ENCODE results near the gene SIPA1L3. TPM values are rescaled to one million over a fixed set of nuclear protein-coding genes. Genes with fewer than 3 reads are reported as not detected.

The SIPA1L3 gene
- total RNA-seq, 1 donor from 2014 or later: 16.5 TPM

DNA sequence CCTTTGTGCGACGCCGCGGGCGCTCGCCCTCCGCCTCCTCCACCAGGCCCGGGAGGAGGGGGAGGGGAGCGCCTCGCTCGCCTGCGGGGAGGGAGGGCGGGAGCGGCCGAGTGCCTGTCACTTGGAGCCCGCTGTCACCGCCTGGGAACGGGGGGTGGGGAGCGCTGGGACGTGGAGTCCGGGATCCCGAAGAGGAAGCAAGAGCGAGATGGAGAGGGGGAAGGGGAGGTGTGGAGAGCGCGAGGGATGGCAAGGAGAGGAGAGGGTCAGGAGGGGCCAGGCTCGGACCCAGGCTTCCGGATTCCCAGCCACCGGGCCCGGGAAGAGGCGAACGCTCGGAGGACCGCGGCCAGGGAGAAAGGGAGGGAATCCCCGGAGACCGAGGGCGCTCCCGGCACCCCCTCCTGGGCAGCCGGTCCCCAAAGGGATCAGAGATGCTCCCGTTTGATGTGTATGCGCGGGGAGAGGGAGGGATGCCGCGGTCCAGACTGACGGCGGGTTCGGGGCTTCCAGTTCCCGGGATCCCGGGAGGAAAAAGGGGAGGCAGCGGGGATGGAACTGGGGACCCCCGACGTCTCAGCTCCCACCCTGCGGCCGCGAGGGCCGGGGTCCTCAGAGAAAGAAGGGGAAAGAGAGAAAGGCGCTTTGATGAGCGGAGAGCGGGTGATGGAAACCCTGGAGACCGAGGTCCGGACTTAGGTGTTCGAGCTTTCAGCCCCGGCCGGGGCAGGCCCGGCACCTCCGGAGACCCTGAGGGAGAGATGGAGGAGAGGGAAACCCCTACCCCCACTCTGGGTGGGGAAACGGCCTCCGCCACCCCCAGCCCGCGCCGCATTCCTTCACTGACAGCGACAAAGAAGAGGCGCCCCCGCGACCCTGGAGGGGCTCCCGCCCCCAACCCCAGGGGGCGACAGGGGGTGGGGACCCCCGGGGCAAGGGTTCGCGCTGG, 321.8 kb downstream of the SIPA1L3 start:
- intact Hi-C loops (cut with micrococcal nuclease): loop anchor here (1.0 kb wide), 4 partner anchors 36 to 321 kb away; partner anchors contain the start of genes CATSPERG, SIPA1L3 and SPINT2

DNA sequence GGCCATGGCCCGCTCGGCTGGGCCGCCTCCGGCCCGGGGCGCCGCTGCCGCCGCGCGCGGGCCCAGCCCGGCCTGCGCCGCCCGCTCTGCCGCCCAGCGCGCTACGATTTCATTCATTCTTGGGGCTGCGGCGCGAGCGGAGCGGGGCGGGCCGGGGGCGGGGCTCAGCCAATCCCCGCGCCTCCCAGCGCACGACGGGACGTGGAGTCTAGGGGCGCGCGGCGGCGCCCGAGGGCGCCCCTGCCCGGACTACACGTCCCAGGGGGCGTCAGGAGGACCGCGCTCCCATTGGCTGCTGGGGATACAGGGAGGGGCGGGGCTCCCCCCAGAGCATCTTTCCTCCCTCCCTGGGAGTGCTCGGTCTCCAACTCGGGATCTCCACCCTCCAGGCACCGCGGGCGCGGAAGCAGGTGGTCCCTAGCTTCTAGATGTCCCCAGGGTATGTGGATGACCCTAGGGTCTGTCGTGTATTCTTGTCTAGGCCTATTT, 322.6 kb downstream of the SIPA1L3 start:
- intact Hi-C loops (cut with micrococcal nuclease): loop anchor here (1.0 kb wide), 5 partner anchors 35 to 322 kb away; partner anchors contain the start of genes CATSPERG, PSMD8, SIPA1L3 and SPINT2

DNA sequence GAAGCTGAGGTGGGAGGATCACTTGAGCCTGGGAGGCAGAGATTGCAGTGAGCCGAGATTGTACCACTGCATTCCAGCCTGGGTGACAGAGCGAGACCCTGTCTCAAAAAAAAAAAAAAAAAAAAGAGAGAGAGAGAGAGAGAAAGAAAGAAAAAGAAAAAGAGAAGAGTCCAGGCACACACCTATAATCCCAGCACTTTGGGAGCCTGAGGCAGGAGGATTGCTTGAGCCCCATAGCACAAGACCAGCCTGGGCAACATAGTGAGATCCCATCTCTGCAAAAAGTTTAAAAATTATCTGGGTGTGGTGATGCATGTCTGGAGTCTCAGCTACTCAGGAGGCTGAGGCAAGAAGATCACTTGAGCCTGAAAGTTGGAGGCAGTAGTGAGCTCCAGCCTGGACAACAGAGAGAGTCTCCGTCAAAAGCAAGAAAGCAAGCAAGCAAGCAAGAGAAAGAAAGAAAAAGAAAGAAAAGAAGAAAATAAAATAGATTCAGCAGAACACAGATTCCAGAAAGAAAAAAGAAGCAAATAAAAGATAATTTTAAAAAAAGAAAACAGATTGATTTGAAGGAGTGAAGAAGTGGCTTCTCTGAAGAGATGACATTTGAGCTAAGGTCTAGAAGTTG, 323.6 kb downstream of the SIPA1L3 start:
- intact Hi-C loops (cut with micrococcal nuclease): loop anchor here (1.0 kb wide), 1 partner anchor 144 kb away; the partner anchor contains the start of gene PSMD8

DNA sequence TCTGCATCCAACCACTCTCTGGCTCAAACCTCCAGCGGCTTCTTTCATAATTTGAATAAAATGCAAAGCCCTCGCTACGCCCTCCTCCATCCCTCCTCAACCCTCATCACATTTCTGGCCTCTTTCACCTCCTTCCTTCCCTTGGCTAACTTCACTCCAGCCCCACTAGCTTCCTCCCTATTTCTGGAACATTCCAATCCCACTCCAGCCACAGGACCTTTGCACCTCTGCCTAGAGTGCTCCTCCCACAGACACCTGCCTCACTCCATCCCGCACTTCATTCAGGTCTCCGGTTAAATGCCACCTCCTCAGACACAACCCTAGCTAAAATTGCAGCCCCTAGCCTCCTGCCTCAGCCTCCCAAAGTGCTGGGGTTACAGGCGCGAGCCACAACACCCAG, 324.9 kb downstream of the SIPA1L3 start:
- intact Hi-C loops (cut with micrococcal nuclease): no loop called here

DNA sequence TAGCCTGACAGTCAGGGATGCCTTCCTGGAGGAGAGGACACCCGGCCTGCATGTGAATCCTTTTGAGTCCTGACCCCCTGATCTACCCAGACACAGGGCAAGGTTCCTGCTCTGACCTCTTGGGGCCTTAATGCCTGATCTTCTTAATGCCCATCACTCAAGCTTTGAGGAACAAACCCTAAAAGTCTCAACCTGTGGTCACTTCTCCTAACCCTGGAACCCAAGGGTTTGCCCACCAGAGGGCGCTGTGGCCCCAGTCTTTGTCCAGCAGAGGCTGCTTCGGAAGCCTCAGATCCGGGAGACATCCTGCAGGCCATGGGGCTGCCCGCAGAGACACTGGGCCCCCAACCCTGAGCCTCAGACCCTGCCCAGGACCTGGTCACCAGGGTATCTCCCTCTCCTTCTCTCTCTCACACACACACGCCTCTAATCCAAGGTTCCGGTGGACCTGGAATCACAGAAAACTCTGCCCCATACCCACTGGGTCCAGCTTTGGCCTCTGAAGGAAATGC, 326.8 kb downstream of the SIPA1L3 start:
- intact Hi-C loops (cut with micrococcal nuclease): loop anchor here (1.0 kb wide), 3 partner anchors 10 to 331 kb away; partner anchors contain the start of gene CATSPERG

DNA sequence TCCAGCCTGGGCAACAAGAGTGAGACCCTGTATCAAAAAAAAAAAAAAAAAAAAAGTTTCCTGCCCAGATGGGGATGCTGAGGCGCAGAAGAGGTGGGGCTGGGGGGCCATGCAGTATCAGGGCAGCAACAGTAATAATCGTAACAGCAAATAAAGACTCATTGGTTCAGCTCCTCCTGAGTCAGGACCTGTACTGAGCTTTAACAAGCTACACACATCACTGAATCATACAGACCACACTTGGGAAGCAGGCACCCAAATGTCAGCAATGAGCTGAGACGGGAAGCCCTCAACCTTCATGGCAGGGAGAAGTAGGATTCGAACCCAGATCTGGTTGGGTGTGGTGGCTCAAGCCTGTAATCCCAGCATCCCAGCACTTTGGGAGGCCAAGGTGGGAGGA, 327.6 kb downstream of the SIPA1L3 start:
- intact Hi-C loops (cut with micrococcal nuclease): loop anchor here (1.0 kb wide), 1 partner anchor 101 kb away; the partner anchor contains the start of gene CATSPERG

DNA sequence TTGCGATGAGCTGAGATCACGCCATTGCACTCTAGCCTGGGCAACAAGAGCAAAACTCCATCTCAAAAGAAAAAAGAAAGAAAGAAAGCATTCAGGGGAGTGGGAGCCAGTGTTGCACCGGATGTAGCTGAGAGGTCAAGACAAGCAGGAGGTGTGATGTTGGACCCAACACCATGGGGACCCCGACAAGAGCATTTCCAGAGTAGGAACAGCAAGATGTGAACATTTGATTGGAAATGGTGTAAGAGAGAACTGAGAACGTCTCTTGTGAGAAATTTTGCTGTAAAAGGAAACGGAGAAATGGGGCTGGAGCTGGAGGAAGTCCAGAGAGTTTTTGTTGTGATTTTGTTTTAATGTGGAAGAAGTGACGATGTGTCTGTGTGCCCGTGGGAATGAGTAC, 332.8 kb downstream of the SIPA1L3 start:
- intact Hi-C loops (cut with micrococcal nuclease): no loop called here

DNA sequence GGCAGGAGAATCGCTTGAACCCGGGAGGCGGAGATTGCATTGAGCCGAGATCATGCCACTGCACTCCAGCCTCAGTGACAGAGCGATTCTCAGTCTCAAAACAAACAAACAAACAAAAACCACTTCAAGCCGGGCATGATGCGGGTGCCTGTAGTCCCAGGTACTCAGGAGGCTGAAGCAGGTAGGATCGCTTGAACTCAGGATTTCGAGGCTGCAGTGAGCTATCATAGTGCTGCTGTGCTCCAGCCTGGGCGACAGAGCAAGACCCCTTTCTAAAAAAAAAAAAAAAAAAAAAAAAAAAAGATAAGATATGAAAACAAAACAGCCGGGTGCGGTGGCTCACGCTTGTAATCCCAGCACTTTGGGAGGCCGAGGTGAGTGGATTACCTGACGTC, 336.3 kb downstream of the SIPA1L3 start:
- intact Hi-C loops (cut with micrococcal nuclease): loop anchor here (1.0 kb wide), 1 partner anchor 10 kb away; no protein-coding TSS in a partner anchor

DNA sequence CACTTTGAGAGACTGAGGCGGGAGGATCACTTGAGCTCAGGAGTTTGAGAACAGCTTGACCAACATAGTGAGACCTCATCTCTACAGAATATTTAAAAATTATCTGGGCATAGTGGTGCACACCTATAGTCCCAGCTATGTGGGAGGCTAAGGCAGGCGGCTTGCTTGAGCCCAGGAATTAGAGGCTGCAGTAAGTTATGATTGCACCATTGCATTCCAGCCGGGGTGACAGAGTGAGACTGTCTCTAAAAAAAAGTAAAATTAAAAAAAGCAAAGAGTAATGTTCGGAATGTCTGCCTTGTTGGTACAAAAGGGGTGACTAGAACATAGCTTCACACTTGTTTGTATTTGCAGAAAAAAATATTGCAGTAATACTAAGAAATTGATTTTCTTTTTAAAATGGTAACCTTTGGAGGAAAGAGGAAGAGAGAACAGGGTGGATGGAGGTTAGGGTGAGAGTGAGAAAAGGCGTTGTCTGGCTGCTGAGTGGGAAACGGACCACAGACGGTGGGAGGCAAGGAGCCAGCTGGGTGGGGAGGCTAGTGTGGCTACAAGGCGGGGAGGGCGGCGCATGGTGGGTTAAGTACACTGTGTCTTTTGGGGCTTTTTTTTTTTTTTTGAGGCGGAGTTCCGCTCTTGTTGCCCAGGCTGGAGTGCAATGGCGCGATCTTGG, 339.0 kb downstream of the SIPA1L3 start:
- intact Hi-C loops (cut with micrococcal nuclease): loop anchor here (2.0 kb wide), 1 partner anchor 19 kb away; the partner anchor contains the start of gene SPINT2

DNA sequence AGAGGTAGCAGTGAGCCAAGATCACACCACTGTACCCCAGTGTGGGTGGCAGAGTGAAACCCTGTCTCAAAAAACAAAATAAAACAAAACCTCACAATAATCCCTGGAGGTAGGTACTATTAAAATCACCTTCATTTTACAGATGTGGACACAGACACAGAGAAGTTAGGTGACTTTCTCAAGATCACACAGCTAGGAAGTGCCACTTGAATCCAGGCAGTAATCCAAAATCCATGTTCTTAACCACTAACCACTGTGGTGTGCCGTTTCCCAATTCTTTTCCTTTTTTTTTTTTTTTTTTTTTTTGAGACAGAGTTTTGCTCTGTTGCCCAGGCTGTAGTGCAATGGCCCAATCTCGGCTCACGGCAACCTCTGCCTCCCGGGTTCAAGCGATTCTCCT, 340.1 kb downstream of the SIPA1L3 start:
- intact Hi-C loops (cut with micrococcal nuclease): no loop called here

DNA sequence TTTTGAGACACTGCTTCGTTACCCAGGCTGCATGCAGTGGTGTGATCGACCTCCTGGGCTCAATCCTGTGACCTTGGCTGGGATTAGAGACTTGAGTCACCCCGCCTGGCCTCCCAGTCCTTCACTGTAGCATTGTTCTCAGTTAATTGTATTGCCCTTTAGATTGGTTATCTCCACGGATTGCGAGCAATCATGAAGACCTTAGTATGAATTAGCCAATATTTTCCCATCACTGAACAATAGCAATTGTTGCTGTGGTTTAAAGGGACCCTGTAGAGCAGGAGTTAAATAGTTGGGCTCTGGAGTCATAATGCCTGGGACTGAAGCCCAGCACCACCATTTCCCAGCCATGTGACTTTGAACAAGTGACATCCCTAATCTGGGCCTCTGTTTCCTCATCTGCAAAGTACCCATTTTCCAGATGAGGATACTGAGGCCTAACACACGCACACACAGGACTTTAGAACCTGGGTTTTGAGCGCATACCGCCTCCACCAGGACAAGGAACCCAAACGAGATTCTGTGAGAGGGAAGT, 340.8 kb downstream of the SIPA1L3 start:
- intact Hi-C loops (cut with micrococcal nuclease): no loop called here

DNA sequence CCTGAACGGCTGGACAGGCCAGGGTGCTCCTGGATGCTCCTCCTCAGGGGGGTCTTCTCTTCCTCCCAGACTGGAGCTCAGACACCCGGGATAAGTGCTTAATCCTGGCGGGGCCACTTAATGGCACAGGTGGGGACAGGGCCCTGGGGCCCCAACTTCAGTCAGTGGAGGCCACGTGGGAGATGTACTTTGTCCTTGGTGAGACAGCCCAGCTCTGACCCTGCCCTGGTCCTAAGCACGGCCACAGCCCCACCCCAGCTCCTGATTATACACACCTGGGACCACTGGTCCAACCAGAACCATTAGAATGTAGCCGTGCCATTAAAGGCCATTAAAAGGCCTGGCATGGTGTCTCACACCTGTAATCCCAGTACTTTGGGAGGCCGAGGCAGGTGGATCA, 341.4 kb downstream of the SIPA1L3 start:
- intact Hi-C loops (cut with micrococcal nuclease): no loop called here

DNA sequence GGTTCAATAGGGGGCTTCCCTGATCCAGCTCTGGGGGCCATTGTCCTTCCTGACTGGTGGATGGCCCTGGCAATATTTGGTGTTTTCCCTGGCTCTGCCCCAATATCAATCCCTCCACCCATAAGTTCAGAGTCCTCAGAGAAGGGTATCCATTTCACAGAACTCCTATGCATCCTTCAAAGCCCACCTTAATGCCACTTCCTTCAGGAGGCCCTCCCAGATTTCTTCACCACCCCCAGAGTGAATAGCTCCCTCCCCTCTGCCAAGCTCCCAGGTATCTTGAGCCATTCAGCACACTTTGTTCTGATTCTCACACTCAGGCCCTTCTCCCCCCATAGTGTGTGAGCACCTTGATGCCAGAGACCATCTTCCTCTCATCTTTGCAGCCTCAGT, 343.4 kb downstream of the SIPA1L3 start:
- intact Hi-C loops (cut with micrococcal nuclease): no loop called here

DNA sequence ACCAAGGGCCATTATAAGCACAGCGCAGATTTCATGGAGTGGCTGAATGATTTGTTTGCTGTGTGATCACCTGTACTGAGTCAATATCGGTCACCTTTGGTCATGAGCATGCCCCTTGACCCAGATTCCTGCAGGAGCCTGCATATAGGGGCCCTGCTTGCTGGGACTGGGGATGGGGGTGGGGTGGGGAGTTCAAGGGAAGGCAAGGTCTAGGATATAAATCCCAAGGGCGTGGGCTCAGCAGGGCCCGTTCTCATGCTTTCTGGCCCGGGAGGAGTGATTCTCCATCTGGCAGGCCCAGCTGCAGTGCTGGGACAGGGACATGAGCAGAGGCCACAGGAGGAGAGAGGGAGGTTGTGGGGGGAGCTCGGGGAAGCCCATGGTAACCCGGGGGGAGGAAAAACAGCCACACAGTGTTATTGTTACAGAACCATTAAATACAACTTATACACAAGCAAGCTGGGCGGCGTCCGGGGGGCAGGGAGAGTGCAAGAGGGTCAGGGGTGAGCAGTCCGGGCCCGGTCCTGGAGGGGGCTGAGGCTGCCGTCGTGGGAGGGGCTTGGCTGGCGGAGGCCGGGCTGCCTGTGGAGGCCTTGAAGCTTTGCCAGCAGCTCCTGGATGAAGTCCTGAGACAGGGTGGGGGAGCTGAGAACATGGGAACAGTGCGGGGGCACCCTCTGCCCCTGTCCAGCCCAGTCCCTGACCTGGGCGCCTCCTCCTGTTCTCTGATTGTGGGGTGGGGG, 344.0 kb downstream of the SIPA1L3 start:
- intact Hi-C loops (cut with micrococcal nuclease): no loop called here

DNA sequence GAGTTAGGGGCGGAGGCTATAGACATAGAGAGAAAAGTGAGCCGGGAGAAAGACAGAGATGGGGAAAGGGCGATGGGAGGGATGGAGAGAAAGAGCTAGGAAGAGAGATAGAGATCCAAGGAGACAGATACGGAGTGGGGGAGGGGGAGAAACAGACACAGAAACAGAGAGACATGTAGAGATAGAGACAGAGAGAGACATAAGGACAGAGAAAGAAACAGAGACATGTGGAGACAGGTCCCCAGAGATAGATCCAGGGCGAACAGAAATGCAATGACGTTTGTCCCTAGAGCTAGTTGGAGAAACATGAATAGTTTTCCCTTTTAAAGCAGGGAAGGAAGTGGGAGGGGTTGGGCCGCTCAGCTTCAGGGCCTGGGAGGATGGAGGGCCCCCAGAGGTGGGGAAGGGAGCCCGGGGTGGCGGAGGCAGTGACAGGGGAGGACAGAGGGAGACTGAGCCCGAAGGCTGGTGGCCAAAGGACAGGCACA, 344.6 kb downstream of the SIPA1L3 start:
- intact Hi-C loops (cut with micrococcal nuclease): no loop called here

DNA sequence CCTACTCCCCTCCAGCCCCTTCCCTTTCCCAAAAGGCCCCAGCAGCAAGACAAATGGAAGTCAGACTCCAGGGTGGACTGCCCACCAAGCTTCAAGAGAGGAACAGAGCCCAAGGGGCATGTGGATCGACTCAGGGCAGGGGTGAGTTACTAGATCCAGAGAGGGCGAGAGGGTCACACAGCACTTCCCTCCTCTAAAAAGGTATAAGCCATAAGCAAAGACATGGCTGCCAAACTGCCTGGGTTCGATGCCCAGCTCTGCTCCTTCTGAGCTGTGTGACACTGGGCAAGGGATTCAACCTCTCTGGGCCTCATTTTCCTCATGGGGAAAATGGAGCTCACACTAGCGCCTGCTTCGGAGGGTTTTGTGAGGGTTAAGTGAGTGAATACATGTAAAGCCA, 345.4 kb downstream of the SIPA1L3 start:
- intact Hi-C loops (cut with micrococcal nuclease): no loop called here

DNA sequence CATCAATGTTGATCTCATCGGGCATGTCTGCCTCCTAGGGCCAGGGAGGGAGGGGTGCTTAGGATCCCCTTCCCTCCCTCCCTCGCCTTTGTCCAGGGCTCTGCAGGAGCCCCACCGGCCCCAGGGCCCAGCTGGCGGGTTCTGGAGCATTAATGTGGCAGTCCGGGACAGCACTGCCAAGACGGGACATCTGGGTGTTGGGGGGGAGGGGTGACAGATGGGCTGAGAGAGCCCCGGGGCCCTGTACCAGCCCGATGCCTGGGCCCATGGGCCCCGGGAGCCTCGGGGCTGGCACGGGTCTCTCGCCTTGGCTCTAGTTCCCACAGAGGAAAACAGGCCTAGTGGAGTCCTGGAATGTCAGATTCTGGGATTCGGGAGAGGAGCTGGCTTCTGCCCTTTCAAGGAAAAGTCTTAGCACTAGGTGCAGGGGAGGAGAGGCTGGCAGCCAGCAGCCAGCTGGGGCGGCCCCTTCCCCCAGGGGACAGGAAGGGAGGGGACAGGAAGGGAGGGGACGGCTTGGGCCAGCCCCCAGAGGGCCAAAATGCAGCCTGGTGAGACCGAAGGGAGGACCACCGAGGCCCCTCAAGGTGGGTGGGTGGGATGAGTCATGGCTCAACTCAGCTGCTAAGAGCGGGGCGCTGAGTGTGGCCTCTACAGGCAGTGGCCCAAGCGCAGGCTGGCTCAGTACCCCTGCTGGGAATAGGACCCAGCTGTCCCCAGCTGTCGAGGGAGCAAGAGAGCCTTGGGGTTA, 346.1 kb downstream of the SIPA1L3 start:
- intact Hi-C loops (cut with micrococcal nuclease): no loop called here

DNA sequence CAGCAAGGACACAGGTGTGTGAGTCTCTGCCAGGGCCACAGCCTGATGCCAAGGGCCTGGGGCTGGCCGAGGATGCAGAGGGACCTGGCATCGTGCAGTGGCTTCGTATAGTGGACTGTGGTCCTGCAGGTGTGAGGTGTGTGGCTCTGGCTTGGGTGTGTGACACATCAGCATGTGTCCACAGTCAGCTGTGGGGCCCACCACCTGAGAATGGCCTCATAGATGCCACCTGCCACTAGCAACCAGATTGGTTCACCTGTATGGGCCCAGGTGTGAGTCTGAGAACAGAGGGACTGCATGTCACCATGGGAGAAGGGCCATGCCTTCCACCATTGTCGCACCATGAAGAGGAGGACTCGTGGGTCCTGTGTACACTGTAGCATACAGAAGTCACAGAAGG, 346.8 kb downstream of the SIPA1L3 start:
- intact Hi-C loops (cut with micrococcal nuclease): no loop called here

DNA sequence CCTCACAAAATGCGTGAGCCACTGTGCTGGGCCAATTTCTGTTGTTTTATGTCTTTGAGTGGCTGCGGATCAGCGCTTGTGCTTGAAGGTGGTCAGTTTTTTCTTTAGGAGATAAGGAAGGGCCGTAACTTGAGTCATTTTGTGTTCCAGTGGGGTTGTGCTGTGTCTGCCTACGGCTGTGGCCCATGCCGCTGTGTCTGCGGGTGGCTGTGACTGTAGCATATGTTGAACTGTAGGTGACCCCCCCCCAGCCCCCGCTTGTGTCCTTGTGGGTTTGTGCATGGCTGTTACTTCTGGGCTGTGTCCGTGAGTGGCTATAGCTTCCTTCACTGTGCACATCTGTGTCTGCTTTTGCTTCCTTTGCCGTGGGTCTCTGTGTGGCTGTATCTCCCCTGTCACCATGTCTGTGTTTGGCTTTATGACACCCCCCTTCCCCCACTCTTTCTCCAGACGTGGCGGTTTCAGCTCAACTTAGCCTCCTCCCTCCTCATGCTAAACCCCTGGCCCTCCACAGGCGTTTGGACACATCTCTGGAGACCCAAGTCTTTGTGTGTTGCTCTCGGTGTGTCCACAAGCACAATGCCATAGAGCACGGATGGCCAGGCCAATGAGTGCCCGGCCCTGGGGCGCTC, 348.5 kb downstream of the SIPA1L3 start:
- intact Hi-C loops (cut with micrococcal nuclease): loop anchor here (1.0 to 2.0 kb wide), 4 partner anchors 9 to 80 kb away; partner anchors contain the start of genes CATSPERG and SPINT2

Measured in T-helper 1 cell treated with Interleukin-12 subunit alpha and Interleukin-12 subunit beta and Interleukin-4 antibody, amounts not matched to agents 30 ng/mL and 1 ng/mL, for 36 hours (primary cell).